Measurements from ENCODE around the gene PDS5A. TPM values are rescaled to one million over a fixed set of nuclear protein-coding genes. Genes with fewer than 3 reads are reported as not detected.
"Not testable (repeated sequence)": the region's sequence is repeated elsewhere in the genome, so short reads cannot be mapped to it uniquely, and the experiment has no call there.

The PDS5A gene
- total RNA-seq, 4 donors from 2014 or later: 61.0 to 78.1 (median 61.5) TPM

DNA sequence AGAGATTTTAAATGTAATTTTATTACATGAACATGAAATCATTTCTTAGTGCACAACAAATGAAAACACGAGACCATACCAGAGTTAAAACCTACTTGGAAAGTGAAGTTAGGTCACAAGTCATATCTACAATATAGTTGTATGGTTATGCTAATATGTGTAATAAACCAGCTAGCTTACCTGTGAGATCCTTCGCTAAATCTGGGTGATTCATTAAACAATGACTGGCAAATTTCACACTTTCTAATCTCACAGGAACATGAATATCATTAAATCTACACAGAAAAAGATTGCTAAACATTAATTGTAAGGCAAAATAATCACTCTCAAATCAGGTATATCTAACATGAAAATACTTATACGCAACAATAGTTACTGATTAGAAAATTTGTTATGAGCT, 67.6 kb downstream of the PDS5A start:
- Histone ChIP-seq H3K4me1 (no peaks in the 10 kb centered on the region), H3K27me3 (no peaks in the 10 kb centered on the region), H3K36me3 (peaks cover 0 to 72% (median 0%) of the 10 kb centered on the region in 3 donors), H3K4me3 (no peak overlapping the region), H3K9me3 (no peaks in the 10 kb centered on the region), H3K27ac (no peak overlapping the region)
- no peak for TF ChIP-seq CTCF (IDR thresholded peaks at IDR 0.05)
- TF ChIP-seq POLR2A (IDR thresholded peaks at IDR 0.05): no peak
- TF ChIP-seq EP300 (IDR thresholded peaks at IDR 0.05): no peak
- DNase-seq (ENCODE audit: low spot score in 2 of 2): no peak
- 90 to 95% methylated on average over 3 of the region's 3 CpGs for WGBS, 2 donors

DNA sequence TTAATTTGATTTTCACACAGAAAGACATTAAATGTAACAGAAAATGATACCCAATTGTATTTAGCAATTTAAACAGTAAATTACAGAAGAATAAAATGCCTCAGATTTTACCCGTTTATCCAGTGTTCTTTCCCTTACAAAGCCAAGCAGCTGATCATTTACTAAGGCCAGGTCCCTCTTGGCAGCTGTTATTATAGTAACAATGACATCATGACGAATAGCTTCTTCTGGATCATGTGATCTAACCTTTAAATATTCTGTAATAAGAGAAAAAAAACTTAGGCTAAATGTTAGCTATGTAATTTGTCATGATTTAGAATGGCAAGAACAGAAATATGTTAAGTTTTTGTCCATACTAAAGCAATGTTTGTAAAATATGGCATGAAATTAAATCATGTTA, 69.4 kb downstream of the PDS5A start:
- 76 to 77% methylated on average over 2 of the region's 2 CpGs for WGBS, 2 donors
- Histone ChIP-seq H3K36me3 (peaks cover 0 to 71% (median 5%) of the 10 kb centered on the region in 3 donors), H3K4me1 (no peaks in the 10 kb centered on the region), H3K4me3 (no peak overlapping the region), H3K27ac (no peak overlapping the region), H3K27me3 (no peaks in the 10 kb centered on the region), H3K9me3 (no peaks in the 10 kb centered on the region)
- DNase-seq (ENCODE audit: low spot score in 2 of 2): no peak
- TF ChIP-seq CTCF (IDR thresholded peaks at IDR 0.05) (no peak), EP300 (IDR thresholded peaks at IDR 0.05) (no peak), POLR2A (IDR thresholded peaks at IDR 0.05) (no peak)

DNA sequence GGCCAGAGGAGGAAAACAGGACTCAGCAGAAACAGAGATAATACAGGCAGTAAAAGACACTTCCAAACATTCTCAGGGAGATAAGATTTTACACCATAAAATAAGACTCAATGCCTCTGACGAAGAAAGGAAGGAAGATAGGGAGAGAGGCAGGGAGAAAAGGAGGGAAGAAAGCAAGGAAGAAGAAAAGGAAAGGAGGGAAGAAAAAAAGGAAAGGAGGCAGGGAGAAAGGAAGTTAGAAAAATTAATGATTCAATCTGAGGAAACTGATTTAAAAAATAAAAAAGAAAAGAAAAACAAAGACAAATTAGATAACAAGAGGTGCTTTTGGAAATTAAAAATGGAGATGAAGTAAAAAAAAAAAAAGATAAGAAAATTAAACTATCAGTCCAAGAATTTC, 72.1 kb downstream of the PDS5A start:
- H3K9me3 ChIP-seq: no peaks in the 10 kb centered on the region
- no peaks in the 10 kb centered on the region for H3K4me1 ChIP-seq
- no peak for TF ChIP-seq EP300 (IDR thresholded peaks at IDR 0.05)
- DNase-seq (ENCODE audit: low spot score in 2 of 2): no peak
- WGBS, 2 donors: 93 to 98% methylated on average over 1 of the region's 1 CpG
- peaks cover 0 to 67% (median 5%) of the 10 kb centered on the region in 3 donors for H3K36me3 ChIP-seq
- H3K4me3 ChIP-seq: no peak overlapping the region
- no peak overlapping the region for H3K27ac ChIP-seq
- no peaks in the 10 kb centered on the region for H3K27me3 ChIP-seq

DNA sequence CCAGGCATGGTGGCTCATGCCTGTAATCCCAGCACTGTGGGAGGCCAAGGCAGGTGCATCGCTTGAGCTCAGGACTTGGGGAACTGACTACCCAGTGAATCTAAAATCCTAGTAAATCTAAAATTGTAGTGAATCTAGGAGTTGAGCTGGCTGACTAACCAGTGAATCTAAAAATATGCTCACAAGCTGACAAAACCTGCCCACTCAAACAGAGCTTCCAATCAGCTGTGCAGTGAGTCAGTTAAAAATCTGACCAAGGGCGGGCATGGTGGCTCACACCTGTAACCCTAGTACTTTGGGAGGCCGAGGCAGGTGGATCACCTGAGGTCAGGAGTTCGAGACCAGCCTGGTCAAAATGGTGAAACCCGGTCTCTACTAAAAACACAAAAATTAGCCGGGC, 72.7 kb downstream of the PDS5A start:
- H3K36me3 ChIP-seq: peaks cover 0 to 71% (median 5%) of the 10 kb centered on the region in 3 donors
- 95 to 98% methylated on average over 6 of the region's 6 CpGs for WGBS, 2 donors
- not testable (repeated sequence) for H3K9me3 ChIP-seq; H3K4me3 ChIP-seq; H3K27me3 ChIP-seq; H3K27ac ChIP-seq; H3K4me1 ChIP-seq; DNase-seq (ENCODE audit: low spot score in 2 of 2)

DNA sequence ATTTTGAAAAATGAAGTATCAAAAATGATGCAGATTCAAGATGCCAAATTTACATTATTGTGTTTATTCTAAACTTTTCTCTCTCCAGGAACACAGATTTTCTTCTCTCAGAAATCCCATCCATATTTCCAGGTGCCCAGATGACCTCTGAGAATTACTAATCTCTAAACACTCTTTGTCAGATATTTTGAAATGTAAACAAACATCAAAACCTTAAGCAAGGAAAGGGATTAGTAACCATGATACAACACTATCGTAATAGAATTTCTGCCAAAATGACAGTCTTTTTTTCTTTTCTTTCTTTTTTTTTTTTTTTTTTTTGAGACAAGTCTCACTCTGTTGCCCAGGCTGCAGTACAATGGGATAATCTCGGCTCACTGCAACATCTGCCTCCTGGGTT, 76.7 kb downstream of the PDS5A start:
- WGBS, 2 donors: 50 to 67% methylated on average over 2 of the region's 2 CpGs
- Histone ChIP-seq H3K27ac (no peak overlapping the region), H3K27me3 (no peaks in the 10 kb centered on the region), H3K36me3 (peaks cover 0 to 86% (median 16%) of the 10 kb centered on the region in 3 donors), H3K4me1 (no peaks in the 10 kb centered on the region), H3K4me3 (no peak overlapping the region), H3K9me3 (no peaks in the 10 kb centered on the region)
- TF ChIP-seq CTCF (IDR thresholded peaks at IDR 0.05) (no peak), EP300 (IDR thresholded peaks at IDR 0.05) (no peak), POLR2A (IDR thresholded peaks at IDR 0.05) (no peak)
- DNase-seq (ENCODE audit: low spot score in 2 of 2): no peak

DNA sequence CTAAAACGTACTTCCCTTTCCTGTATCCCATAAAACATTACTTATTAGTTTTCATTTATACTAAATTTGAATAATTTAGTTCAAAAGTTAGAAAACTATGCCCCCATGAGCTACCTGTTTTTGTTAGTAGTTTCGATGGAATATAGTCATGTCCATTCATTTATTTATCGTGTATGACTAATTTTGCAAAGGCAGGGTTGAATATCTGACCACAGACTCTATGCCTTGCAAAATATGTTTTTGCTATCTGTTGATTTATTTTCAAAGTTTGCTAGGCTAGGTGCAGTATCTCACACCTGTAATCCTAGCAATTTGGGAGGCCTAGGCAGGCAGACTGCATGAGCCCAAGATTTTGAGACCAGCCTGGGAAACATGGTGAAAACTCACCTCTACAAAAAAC, 78.4 kb downstream of the PDS5A start:
- Histone ChIP-seq H3K4me1 (no peaks in the 10 kb centered on the region), H3K27me3 (no peaks in the 10 kb centered on the region), H3K27ac (no peak overlapping the region), H3K4me3 (no peak overlapping the region), H3K9me3 (no peaks in the 10 kb centered on the region), H3K36me3 (peaks cover 0 to 89% (median 16%) of the 10 kb centered on the region in 3 donors)
- WGBS, 2 donors: 86 to 89% methylated on average over 3 of the region's 3 CpGs
- TF ChIP-seq EP300 (IDR thresholded peaks at IDR 0.05) (no peak), POLR2A (IDR thresholded peaks at IDR 0.05) (no peak), CTCF (IDR thresholded peaks at IDR 0.05) (no peak)
- no peak for DNase-seq (ENCODE audit: low spot score in 2 of 2)

Measured in tibial nerve (tissue), 4 donors.